KMS-11 (cell line): ENCODE results near the gene ADAM33.

ENCODE experiments used
- H2AFZ ChIP-seq: fragments of 200-600 bp; sonication (generic); 2 replicates; pipeline ENCODE4 v1.6.1; 2016; ENCODE audit warnings: antibody characterized with exemption, mixed run types, low read depth
- H3K27ac ChIP-seq: fragments of 200-600 bp; sonication (generic); 2 replicates; pipeline ENCODE4 v1.6.1; 2016; ENCODE audit warnings: mild to moderate bottlenecking, mixed run types
- H3K27me3 ChIP-seq: fragments of 200-600 bp; sonication (generic); 2 replicates; pipeline ENCODE4 v1.6.1; 2017; ENCODE audit warnings: mild to moderate bottlenecking, low read depth, mixed run types, moderate library complexity; ENCODE audit not compliant: insufficient read depth
- H3K36me3 ChIP-seq: fragments of 200-600 bp; sonication (generic); 2 replicates; pipeline ENCODE4 v1.6.1; 2017; ENCODE audit warnings: mild to moderate bottlenecking, mixed run types; ENCODE audit not compliant: insufficient read depth
- H3K4me1 ChIP-seq: fragments of 200-600 bp; sonication (generic); 2 replicates; pipeline ENCODE4 v1.6.1; 2016; ENCODE audit warnings: mild to moderate bottlenecking, low read depth, mixed run types; ENCODE audit not compliant: poor library complexity, severe bottlenecking
- H3K4me2 ChIP-seq: fragments of 200-600 bp; sonication (generic); 2 replicates; pipeline ENCODE4 v1.7.0; 2016; ENCODE audit warnings: mild to moderate bottlenecking, mixed run types
- H3K4me3 ChIP-seq: fragments of 200-600 bp; sonication (generic); IDR thresholded peaks from 2 replicates; pipeline ENCODE4 v1.6.1; 2017; ENCODE audit warnings: low read depth, low read length, mixed read lengths; ENCODE audit not compliant: insufficient read depth
- H3K79me2 ChIP-seq: fragments of 200-600 bp; sonication (generic); 2 replicates; pipeline ENCODE4 v1.6.1; 2016; ENCODE audit warnings: low read depth, mixed run types; ENCODE audit not compliant: insufficient read depth
- H3K9ac ChIP-seq: fragments of 200-600 bp; sonication (generic); 2 replicates; pipeline ENCODE4 v1.6.1; 2016; ENCODE audit warnings: mild to moderate bottlenecking, mixed run types
- H4K20me1 ChIP-seq: fragments of 200-600 bp; sonication (generic); 2 replicates; pipeline ENCODE4 v1.6.1; 2016; ENCODE audit warnings: mild to moderate bottlenecking, mixed run types; ENCODE audit not compliant: insufficient read depth
- CTCF ChIP-seq: fragments of 200-600 bp; sonication (generic); conservative IDR thresholded peaks from 2 replicates; pipeline ENCODE4 v1.6.1; 2017; ENCODE audit warnings: low read depth, mild to moderate bottlenecking, antibody characterized with exemption, low read length, moderate library complexity, mixed read lengths

ADAM33 gene

GRCh38 chr20:3698591-3699001, 16.8 kb upstream of the ADAM33 start:
- no peak overlapping the region for H3K27ac ChIP-seq
- no peak overlapping the region for H2AFZ ChIP-seq
- H3K4me3 ChIP-seq: no peak overlapping the region
- H3K36me3 ChIP-seq: no peaks in the 10 kb centered on the region
- no peaks in the 10 kb centered on the region for H3K27me3 ChIP-seq
- H4K20me1 ChIP-seq: no peaks in the 10 kb centered on the region
- H3K9ac ChIP-seq: no peak overlapping the region
- no peak overlapping the region for H3K4me2 ChIP-seq
- TF ChIP-seq CTCF: no peak
- H3K4me1 ChIP-seq: no peaks in the 10 kb centered on the region
- H3K79me2 ChIP-seq: no peaks in the 10 kb centered on the region

DNA sequence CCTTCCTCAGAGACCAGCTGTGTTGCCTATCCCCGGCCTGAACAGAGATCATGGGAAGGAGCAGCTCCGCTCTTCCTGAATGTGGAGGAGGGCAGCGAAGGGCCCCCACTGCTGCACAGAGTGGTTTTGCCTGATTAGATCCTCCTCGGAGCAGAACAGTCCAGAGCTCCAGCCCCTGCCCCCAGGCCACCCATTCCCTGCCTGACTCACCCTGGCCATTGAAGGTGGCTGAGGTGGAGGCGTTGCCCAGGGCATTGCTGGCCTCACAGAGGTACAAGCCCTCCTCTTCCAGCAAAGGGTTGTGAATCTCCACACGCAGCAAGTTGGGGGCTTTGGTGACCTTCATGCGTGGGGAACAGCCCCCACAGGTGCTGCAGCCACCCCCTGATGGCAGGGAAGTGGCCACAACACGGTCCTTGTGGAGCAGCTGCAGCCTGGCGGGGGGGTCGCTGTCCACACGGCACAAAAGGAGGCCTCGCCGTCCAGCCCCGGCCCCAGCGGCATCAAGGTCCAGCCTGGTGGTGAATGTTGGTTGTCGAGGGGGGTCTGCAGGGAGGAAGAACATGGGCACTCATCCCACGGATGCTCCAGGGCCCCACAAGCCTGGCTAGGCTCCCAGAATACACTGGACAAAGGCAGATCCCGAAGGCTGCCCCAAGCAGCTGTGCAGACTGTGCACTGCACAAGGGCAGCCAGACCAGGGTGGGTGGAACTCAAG, 15.9 kb upstream of the ADAM33 start:
- Histone ChIP-seq H4K20me1 (no peaks in the 10 kb centered on the region), H3K36me3 (no peaks in the 10 kb centered on the region), H3K9ac (no peak overlapping the region), H3K4me1 (no peaks in the 10 kb centered on the region), H3K4me2 (no peak overlapping the region), H3K27me3 (no peaks in the 10 kb centered on the region), H3K27ac (no peak overlapping the region), H3K79me2 (no peaks in the 10 kb centered on the region), H2AFZ (no peak overlapping the region), H3K4me3 (no peak overlapping the region)
- TF ChIP-seq CTCF: no peak

DNA sequence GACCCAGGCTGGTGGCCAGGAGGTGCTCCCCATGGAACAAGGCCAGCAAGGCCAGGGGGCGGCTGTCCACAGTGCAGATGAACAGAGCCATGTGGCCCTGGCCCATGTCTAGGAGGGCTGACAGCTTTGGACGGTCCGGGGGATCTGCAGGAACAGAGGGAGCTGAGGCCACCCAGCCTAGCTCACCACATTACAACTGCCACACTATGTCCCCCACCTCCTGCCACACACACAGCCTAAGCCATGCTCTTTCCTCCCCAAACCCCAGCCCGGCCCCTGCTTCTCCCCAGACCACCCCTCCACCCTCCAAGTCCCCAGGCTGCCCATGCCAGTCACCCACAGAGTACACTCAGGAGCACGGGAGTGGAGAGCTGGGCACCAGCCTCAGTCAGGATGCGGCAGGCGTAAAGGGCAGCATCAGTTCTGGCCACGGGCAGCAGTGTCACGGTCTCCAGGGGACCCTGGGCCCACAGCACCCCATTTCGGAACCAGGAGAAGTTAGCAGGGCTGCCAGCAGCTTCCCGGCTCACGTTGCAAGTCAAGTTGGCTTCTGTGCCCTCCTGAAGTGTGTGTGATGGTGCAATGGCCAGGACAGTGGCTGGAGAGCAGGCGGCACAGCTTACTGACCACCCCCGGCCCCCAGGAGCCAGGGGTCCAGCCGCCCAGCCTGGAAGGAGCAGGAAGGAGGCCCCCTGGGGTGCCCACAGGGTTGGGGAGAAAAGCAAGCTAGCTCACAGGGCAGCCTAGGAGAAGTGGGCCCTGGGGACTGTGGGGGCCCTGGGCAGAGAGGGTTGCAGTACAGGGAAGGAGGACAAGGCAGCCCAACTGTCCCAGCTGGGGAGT, 15.2 kb upstream of the ADAM33 start:
- Histone ChIP-seq H3K4me1 (no peaks in the 10 kb centered on the region), H3K9ac (no peak overlapping the region), H3K79me2 (no peaks in the 10 kb centered on the region), H2AFZ (no peak overlapping the region), H4K20me1 (no peaks in the 10 kb centered on the region), H3K4me2 (no peak overlapping the region), H3K4me3 (no peak overlapping the region), H3K27ac (no peak overlapping the region), H3K36me3 (no peaks in the 10 kb centered on the region), H3K27me3 (no peaks in the 10 kb centered on the region)
- TF ChIP-seq CTCF: no peak

DNA sequence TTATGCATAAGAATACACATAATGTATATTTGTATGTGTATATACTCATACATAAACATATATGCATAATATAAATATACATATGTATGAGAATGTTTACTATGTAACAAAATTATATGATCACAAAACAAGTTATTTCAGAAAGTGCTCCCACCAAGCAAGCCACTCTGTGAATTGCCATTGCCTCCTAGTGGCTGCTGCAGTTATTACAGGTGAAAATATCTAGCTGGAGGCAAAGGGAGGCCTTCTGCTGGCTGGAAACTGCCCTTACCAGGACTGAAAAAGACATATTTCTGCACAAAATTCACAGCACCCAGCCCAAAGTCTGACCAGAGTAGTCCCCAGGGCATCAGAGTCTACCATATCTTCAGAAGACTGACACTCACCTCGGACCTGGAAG, 14.4 kb upstream of the ADAM33 start:
- no peak overlapping the region for H3K27ac ChIP-seq
- no peak overlapping the region for H2AFZ ChIP-seq
- H3K4me2 ChIP-seq: no peak overlapping the region
- H3K79me2 ChIP-seq: no peaks in the 10 kb centered on the region
- no peak overlapping the region for H3K9ac ChIP-seq
- H4K20me1 ChIP-seq: no peaks in the 10 kb centered on the region
- no peaks in the 10 kb centered on the region for H3K27me3 ChIP-seq
- H3K4me1 ChIP-seq: no peaks in the 10 kb centered on the region
- H3K4me3 ChIP-seq: no peak overlapping the region
- no peaks in the 10 kb centered on the region for H3K36me3 ChIP-seq
- peak; percentile 63 for TF ChIP-seq CTCF
